Gastrocnemius medialis (tissue), 4 donors: Measurements from ENCODE around the gene PLAC1.

Source experiments
- POLR2A ChIP-seq, 2 donors: fragments of 450-650 bp; IDR thresholded peaks; one replicate each; pipeline ENCODE4 v1.6.1; 2017; ENCODE audit warnings: antibody characterized with exemption in 2 of 2, mild to moderate bottlenecking in 2 of 2, moderate library complexity in 2 of 2
- TF ChIP-seq, protein P1 (sequence below), 5 experiments: fragments of 450-650 bp in 3 of 5; fragments of 200-600 bp in 2 of 5; sonication (generic) in 2 of 5; IDR thresholded peaks in 4 of 5; conservative IDR thresholded peaks in 1 of 5; 1 replicate in 4 of 5; 2 replicates in 1 of 5; pipeline ENCODE4 v1.5.1; 2016 to 2019; ENCODE audit warnings: antibody characterized with exemption in 5 of 5, mild to moderate bottlenecking in 3 of 5, moderate library complexity in 3 of 5

DNA sequence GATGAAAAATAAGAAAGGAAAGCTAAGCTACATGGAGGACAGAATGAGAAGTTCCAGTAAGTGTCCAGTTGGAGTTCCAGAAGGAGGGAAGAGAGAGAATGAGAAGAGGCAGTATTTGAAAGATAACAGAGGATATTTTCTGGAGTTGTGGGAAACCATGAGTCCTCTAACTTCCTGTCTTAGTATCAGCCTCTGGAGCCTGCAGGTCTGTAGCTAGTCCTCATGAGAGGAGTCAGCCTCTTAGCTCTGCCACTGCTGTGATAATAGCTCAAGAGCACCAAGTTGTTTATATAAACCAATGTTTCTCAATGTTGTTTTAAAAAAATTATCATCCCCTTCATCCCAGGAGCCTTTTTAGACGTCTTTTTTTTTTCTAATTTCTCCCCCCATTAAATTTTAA is 2.4 kb upstream of the PLAC1 start:
- TF ChIP-seq, protein P1, sequence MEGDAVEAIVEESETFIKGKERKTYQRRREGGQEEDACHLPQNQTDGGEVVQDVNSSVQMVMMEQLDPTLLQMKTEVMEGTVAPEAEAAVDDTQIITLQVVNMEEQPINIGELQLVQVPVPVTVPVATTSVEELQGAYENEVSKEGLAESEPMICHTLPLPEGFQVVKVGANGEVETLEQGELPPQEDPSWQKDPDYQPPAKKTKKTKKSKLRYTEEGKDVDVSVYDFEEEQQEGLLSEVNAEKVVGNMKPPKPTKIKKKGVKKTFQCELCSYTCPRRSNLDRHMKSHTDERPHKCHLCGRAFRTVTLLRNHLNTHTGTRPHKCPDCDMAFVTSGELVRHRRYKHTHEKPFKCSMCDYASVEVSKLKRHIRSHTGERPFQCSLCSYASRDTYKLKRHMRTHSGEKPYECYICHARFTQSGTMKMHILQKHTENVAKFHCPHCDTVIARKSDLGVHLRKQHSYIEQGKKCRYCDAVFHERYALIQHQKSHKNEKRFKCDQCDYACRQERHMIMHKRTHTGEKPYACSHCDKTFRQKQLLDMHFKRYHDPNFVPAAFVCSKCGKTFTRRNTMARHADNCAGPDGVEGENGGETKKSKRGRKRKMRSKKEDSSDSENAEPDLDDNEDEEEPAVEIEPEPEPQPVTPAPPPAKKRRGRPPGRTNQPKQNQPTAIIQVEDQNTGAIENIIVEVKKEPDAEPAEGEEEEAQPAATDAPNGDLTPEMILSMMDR (IDR thresholded peaks at IDR 0.05 in 4 of 5, conservative IDR thresholded peaks at IDR 0.05 in 1 of 5): no peak
- no peak for TF ChIP-seq POLR2A (IDR thresholded peaks at IDR 0.05)
